RWPE2 (cell line): ENCODE measurements around the gene ADCY3.

ENCODE experiments used
- ATAC-seq: fragments of 200-7000 bp; cut with Tn5 transposase; 3 replicates; pipeline ENCODE4 v1.9.1; 2021; ENCODE audit warnings: low read depth
- DNase-seq: peaks from one replicate; pipeline ENCODE4 v3.0.0-alpha.2; 2020; ENCODE audit warnings: low spot score
- H3K27ac ChIP-seq: fragments of 450-650 bp; 2 replicates; pipeline ENCODE4 v1.5.1; 2017; ENCODE audit warnings: mild to moderate bottlenecking; ENCODE audit not compliant: poor library complexity, severe bottlenecking
- H3K27me3 ChIP-seq: fragments of 250-450 bp; sonication (Bioruptor Pico); 2 replicates; pipeline ENCODE4 v1.5.1; 2021; ENCODE audit warnings: mild to moderate bottlenecking, moderate library complexity; ENCODE audit not compliant: insufficient read depth, poor library complexity, severe bottlenecking
- H3K36me3 ChIP-seq: fragments of 250-450 bp; sonication (Bioruptor Pico); 2 replicates; pipeline ENCODE4 v1.5.1; 2020; ENCODE audit warnings: low read depth, mild to moderate bottlenecking, moderate library complexity
- H3K4me1 ChIP-seq: fragments of 250-450 bp; sonication (Bioruptor Pico); 2 replicates; pipeline ENCODE4 v1.5.1; 2021; ENCODE audit warnings: mild to moderate bottlenecking, moderate library complexity; ENCODE audit not compliant: insufficient read depth, poor library complexity, severe bottlenecking
- H3K4me3 ChIP-seq: fragments of 250-450 bp; sonication (Bioruptor Pico); 2 replicates; pipeline ENCODE4 v1.5.1; 2021; ENCODE audit warnings: mild to moderate bottlenecking, moderate library complexity; ENCODE audit not compliant: severe bottlenecking
- H3K9me3 ChIP-seq: fragments of 250-450 bp; sonication (Bioruptor Pico); 2 replicates; pipeline ENCODE4 v1.5.1; 2021; ENCODE audit warnings: mild to moderate bottlenecking, moderate library complexity; ENCODE audit not compliant: severe bottlenecking
- CTCF ChIP-seq: fragments of 450-650 bp; IDR thresholded peaks from one replicate; pipeline ENCODE4 v1.5.1; 2017; ENCODE audit warnings: mild to moderate bottlenecking, moderate library complexity; ENCODE audit not compliant: poor library complexity, severe bottlenecking

Gene ADCY3

GRCh38 chr2:24824071-24824588, 95.9 kb downstream of the ADCY3 start:
- Histone ChIP-seq H3K4me3 (no peak overlapping the region), H3K4me1 (peaks cover 7% of the 10 kb centered on the region), H3K27me3 (no peaks in the 10 kb centered on the region), H3K36me3 (peaks cover 52% of the 10 kb centered on the region), H3K27ac (no peak overlapping the region), H3K9me3 (no peaks in the 10 kb centered on the region)
- ATAC-seq (no peak), DNase-seq (no peak)
- TF ChIP-seq CTCF, result no peak

- Histone ChIP-seq H3K4me1 (peaks cover 7% of the 10 kb centered on the region), H3K9me3 (no peaks in the 10 kb centered on the region), H3K27me3 (no peaks in the 10 kb centered on the region), H3K36me3 (peaks cover 69% of the 10 kb centered on the region), H3K27ac (no peak overlapping the region), H3K4me3 (no peak overlapping the region)
- DNase-seq, result no peak
- ATAC-seq, result no peak
- no peak for TF ChIP-seq CTCF
Measured at GRCh38 chr2:24822049-24822706, 97.9 kb downstream of the ADCY3 start.

GRCh38 chr2:24821433-24821891, 98.6 kb downstream of the ADCY3 start:
- H3K27ac ChIP-seq, result no peak overlapping the region
- H3K27me3 ChIP-seq, result no peaks in the 10 kb centered on the region
- no peak for TF ChIP-seq CTCF
- H3K9me3 ChIP-seq, result no peaks in the 10 kb centered on the region
- H3K4me1 ChIP-seq, result peaks cover 8% of the 10 kb centered on the region
- DNase-seq, result no peak
- no peak overlapping the region for H3K4me3 ChIP-seq
- H3K36me3 ChIP-seq, result peaks cover 76% of the 10 kb centered on the region
- no peak for ATAC-seq

- Histone ChIP-seq H3K27me3 (no peaks in the 10 kb centered on the region), H3K4me3 (no peak overlapping the region), H3K27ac (no peak overlapping the region), H3K36me3 (peaks cover 82% of the 10 kb centered on the region), H3K9me3 (no peaks in the 10 kb centered on the region), H3K4me1 (peaks cover 3% of the 10 kb centered on the region)
- no peak for TF ChIP-seq CTCF
- no peak for DNase-seq
- peak; percentile 3; the same call in 1 of the 3 replicates for ATAC-seq
Measured at GRCh38 chr2:24820598-24821432, 99.2 kb downstream of the ADCY3 start.
